HepG2 (cell line): ENCODE measurements around the gene ZNF22. TPM values are rescaled to one million over a fixed set of nuclear protein-coding genes. Genes with fewer than 3 reads are reported as not detected.
A peak's percentile ranks its signal among the peaks of the same experiment; 100 is the strongest.

ENCODE experiments used
- ATF4 ChIP-seq, 2 experiments: fragments of 450-650 bp in 1 of 2; sonication (generic) in 1 of 2; formaldehyde crosslinking; IDR thresholded peaks; 2 replicates each; pipeline versions ENCODE4 v1.5.0 to v1.8.0; 2020 to 2022; ENCODE audit warnings: mild to moderate bottlenecking in 1 of 2, missing genetic modification reagents in 1 of 2
- CC2D1A ChIP-seq: sonication (generic); formaldehyde crosslinking; IDR thresholded peaks from 2 replicates; pipeline ENCODE4 v1.8.1; 2023; ENCODE audit warnings: mild to moderate bottlenecking, missing genetic modification reagents
- CREBL2 ChIP-seq: sonication (generic); formaldehyde crosslinking; IDR thresholded peaks from 2 replicates; pipeline ENCODE4 v1.8.1; 2023; ENCODE audit warnings: missing genetic modification reagents, mild to moderate bottlenecking, borderline replicate concordance
- DMTF1 ChIP-seq: sonication (generic); formaldehyde crosslinking; IDR thresholded peaks from 2 replicates; pipeline ENCODE4 v1.4.0; 2020; ENCODE audit warnings: mild to moderate bottlenecking, missing genetic modification reagents
- ERF ChIP-seq: IDR thresholded peaks from 2 replicates; pipeline ENCODE4 v1.6.1; 2018; ENCODE audit warnings: missing biosample characterization, missing genetic modification reagents
- IRF2 ChIP-seq: IDR thresholded peaks from 2 replicates; pipeline ENCODE4 v1.6.1; 2018; ENCODE audit warnings: missing genetic modification reagents, missing compliant biosample characterization
- MEIS1 ChIP-seq: sonication (generic); formaldehyde crosslinking; IDR thresholded peaks from 2 replicates; pipeline ENCODE4 v1.9.0; 2021; ENCODE audit warnings: mild to moderate bottlenecking, missing genetic modification reagents, moderate library complexity, borderline replicate concordance
- MIER2 ChIP-seq: IDR thresholded peaks from 2 replicates; pipeline ENCODE4 v1.6.1; 2016; ENCODE audit warnings: missing biosample characterization, missing genetic modification reagents
- MXD4 ChIP-seq: IDR thresholded peaks from 2 replicates; pipeline ENCODE4 v1.6.1; 2016; ENCODE audit warnings: mild to moderate bottlenecking, missing biosample characterization, missing genetic modification reagents
- PCBP2 ChIP-seq: fragments of 200-400 bp; formaldehyde crosslinking; optimal IDR thresholded peaks from 2 replicates; pipeline ENCODE3; 2018; ENCODE audit warnings: low read length, low read depth; ENCODE audit not compliant: poor library complexity, severe bottlenecking
- PHF5A ChIP-seq: IDR thresholded peaks from one replicate; pipeline ENCODE4 v1.6.1; 2018; ENCODE audit warnings: low read depth, missing genetic modification reagents; ENCODE audit not compliant: unreplicated experiment
- RNF2 ChIP-seq: fragments of 450-650 bp; conservative IDR thresholded peaks from 2 replicates; pipeline ENCODE4 v1.6.1; 2016; ENCODE audit warnings: low read depth
- SOX13 ChIP-seq, 3 experiments: fragments of 450-650 bp in 1 of 3; sonication (generic) in 1 of 3; formaldehyde crosslinking in 1 of 3; IDR thresholded peaks in 2 of 3; conservative IDR thresholded peaks in 1 of 3; 2 replicates each; pipeline versions ENCODE4 v1.5.0 to v1.6.1; 2016 to 2020; ENCODE audit warnings: antibody characterized with exemption in 1 of 3, mild to moderate bottlenecking in 1 of 3, missing compliant biosample characterization in 1 of 3, missing genetic modification reagents in 1 of 3, moderate library complexity in 1 of 3
- ZBTB4 ChIP-seq: sonication (generic); formaldehyde crosslinking; IDR thresholded peaks from 2 replicates; pipeline ENCODE4 v1.4.0; 2020; ENCODE audit warnings: missing genetic modification reagents, mild to moderate bottlenecking, borderline replicate concordance
- ZMYM4 ChIP-seq: sonication (generic); formaldehyde crosslinking; IDR thresholded peaks from 2 replicates; pipeline ENCODE4 v1.8.1; 2023; ENCODE audit warnings: mild to moderate bottlenecking, missing genetic modification reagents
- ZNF124 ChIP-seq: sonication (generic); formaldehyde crosslinking; IDR thresholded peaks from 2 replicates; pipeline ENCODE4 v1.4.0; 2020; ENCODE audit warnings: missing genetic modification reagents
- ZNF143 ChIP-seq: sonication (generic); formaldehyde crosslinking; IDR thresholded peaks from 2 replicates; pipeline ENCODE4 v1.4.0; 2020; ENCODE audit warnings: missing genetic modification reagents
- ZNF180 ChIP-seq: sonication (generic); formaldehyde crosslinking; IDR thresholded peaks from 2 replicates; pipeline ENCODE4 v1.4.0; 2020; ENCODE audit warnings: low read depth, missing genetic modification reagents, borderline replicate concordance
- ZNF549 ChIP-seq: sonication (generic); formaldehyde crosslinking; IDR thresholded peaks from 2 replicates; pipeline ENCODE4 v1.5.0; 2020; ENCODE audit warnings: missing genetic modification reagents
- ZSCAN21 ChIP-seq: sonication (generic); formaldehyde crosslinking; IDR thresholded peaks from 2 replicates; pipeline ENCODE4 v1.8.0; 2022; ENCODE audit warnings: mild to moderate bottlenecking, missing genetic modification reagents, moderate library complexity, borderline replicate concordance
- polyA plus RNA-seq, 8 experiments: library from polyadenylated mRNA; depleted of rRNA in 3 of 8; stranded (reverse) in 7 of 8; unstranded in 1 of 8; fragments of >200 nt; fragmentation: Illumina TruSeq in 4 of 8; extraction: Trizol in 4 of 8; gene quantifications; 2 replicates each; pipeline versions ENCODE4 v1.2.1 to v1.2.3, GENCODE V29; 2011 to 2016; ENCODE audit warnings: low read depth in 4 of 8, missing spikeins in 1 of 8, mixed read lengths in 1 of 8; ENCODE audit not compliant: insufficient read depth in 1 of 8
- total RNA-seq, 5 experiments: library from RNA; depleted of rRNA; stranded (reverse); fragments of >200 nt; fragmentation: Illumina TruSeq; extraction: Trizol; gene quantifications; 2 replicates each; pipeline ENCODE4 v1.2.3, GENCODE V29; 2016; ENCODE audit warnings: low read depth in 1 of 5

Gene ZNF22
- total and polyA plus RNA-seq, 2 of the 13 experiments (the other 11 are each of a cell fraction or from before 2014, with no cell fraction given) = 0.40 to 1.3 TPM

GRCh38 chr10:44980309-44981171 is 20.2 kb upstream of the ZNF22 start (continued):
- TF ChIP-seq SOX13 (IDR thresholded peaks at IDR 0.05) = no peak
- peak in 1 of 2 experiments; percentile 85; a peak in 2 of 4 replicates for TF ChIP-seq SOX13 (CRISPR knock-in tag; conservative IDR thresholded peaks at IDR 0.05 in 1 of 2, IDR thresholded peaks at IDR 0.05 in 1 of 2)
- peak; percentile 75; the same call in 1 of the 2 replicates for TF ChIP-seq ERF (CRISPR knock-in tag)
- TF ChIP-seq PCBP2 = no peak
- no peak; the same call in 1 of the 2 replicates for TF ChIP-seq ZNF124
- no peak for TF ChIP-seq CC2D1A (CRISPR knock-in tag)
- TF ChIP-seq ZNF143 (CRISPR knock-in tag) = no peak
- TF ChIP-seq DMTF1 (CRISPR knock-in tag) = no peak
- no peak for TF ChIP-seq ZNF180
- TF ChIP-seq MIER2 (CRISPR knock-in tag) = no peak; the same call in 1 of the 2 replicates
- TF ChIP-seq RNF2 = no peak
- TF ChIP-seq PHF5A = peak; percentile 21
- TF ChIP-seq CREBL2 (CRISPR knock-in tag) = peak; percentile 51; the same call in 1 of the 2 replicates
- TF ChIP-seq ZMYM4 (CRISPR knock-in tag) = peak; percentile 76
- TF ChIP-seq ZNF549 = no peak
- 0 out of 2 replicates have a peak, but pooled peaks have one; percentile 2 for TF ChIP-seq MXD4 (CRISPR knock-in tag)
- TF ChIP-seq ATF4 (CRISPR knock-in tag; IDR thresholded peaks at IDR 0.05) = peak in 1 of 2 experiments; percentile 73; a peak in 2 of 4 replicates
- peak; percentile 41; the same call in 1 of the 2 replicates for TF ChIP-seq MEIS1
- TF ChIP-seq ZSCAN21 = peak; percentile 25; the same call in 1 of the 2 replicates
- TF ChIP-seq ZBTB4 (CRISPR knock-in tag) = peak; percentile 67; the same call in 1 of the 2 replicates
- peak; percentile 74; the same call in 1 of the 2 replicates for TF ChIP-seq IRF2 (CRISPR knock-in tag)
